ENCODE data around the gene DUSP8.
"Not testable (repeated sequence)": the region's sequence is repeated elsewhere in the genome, so short reads cannot be mapped to it uniquely, and the experiment has no call there.

The DUSP8 gene

GRCh38 chr11:1514336-1515061 is 57.6 kb downstream of the DUSP8 start:
- DNase-seq (ENCODE audit: low read depth), result no peak

GRCh38 chr11:1513326-1514296 is 58.5 kb downstream of the DUSP8 start:
- no peak for DNase-seq (ENCODE audit: low read depth)

- not testable (repeated sequence) for DNase-seq (ENCODE audit: low read depth)
Measured at GRCh38 chr11:1512531-1513258, 59.4 kb downstream of the DUSP8 start.

GRCh38 chr11:1511937-1512496 is 60.1 kb downstream of the DUSP8 start:
- no peak for DNase-seq (ENCODE audit: low read depth)

GRCh38 chr11:1510928-1511327 is 61.1 kb downstream of the DUSP8 start:
- no peak for DNase-seq (ENCODE audit: low read depth)

GRCh38 chr11:1510351-1510750 is 61.7 kb downstream of the DUSP8 start:
- not testable (repeated sequence) for DNase-seq (ENCODE audit: low read depth)

GRCh38 chr11:1509626-1510255 is 62.3 kb downstream of the DUSP8 start:
- DNase-seq (ENCODE audit: low read depth), result no peak

GRCh38 chr11:1508986-1509385 is 63.1 kb downstream of the DUSP8 start:
- DNase-seq (ENCODE audit: low read depth), result no peak

GRCh38 chr11:1508491-1508891 is 63.6 kb downstream of the DUSP8 start:
- DNase-seq (ENCODE audit: low read depth), result no peak

GRCh38 chr11:1507381-1508140 is 64.5 kb downstream of the DUSP8 start:
- DNase-seq (ENCODE audit: low read depth), result no peak

GRCh38 chr11:1506981-1507380 is 65.1 kb downstream of the DUSP8 start:
- no peak for DNase-seq (ENCODE audit: low read depth)

GRCh38 chr11:1505480-1505879 is 66.6 kb downstream of the DUSP8 start:
- DNase-seq (ENCODE audit: low read depth), result no peak

GRCh38 chr11:1504581-1505290 is 67.3 kb downstream of the DUSP8 start:
- DNase-seq (ENCODE audit: low read depth), result no peak

GRCh38 chr11:1504138-1504537 is 67.9 kb downstream of the DUSP8 start:
- no peak for DNase-seq (ENCODE audit: low read depth)

All from stimulated activated CD8-positive, alpha-beta memory T cell treated with anti-CD3 and anti-CD28 coated beads, Interleukin-12 subunit alpha, Interleukin-12 subunit beta, amount 100 ng/mL, for 1 hour (primary cell).